Measurements from ENCODE around the gene KYNU.
"Not testable (repeated sequence)": the region's sequence is repeated elsewhere in the genome, so short reads cannot be mapped to it uniquely, and the experiment has no call there.

The KYNU gene

DNA sequence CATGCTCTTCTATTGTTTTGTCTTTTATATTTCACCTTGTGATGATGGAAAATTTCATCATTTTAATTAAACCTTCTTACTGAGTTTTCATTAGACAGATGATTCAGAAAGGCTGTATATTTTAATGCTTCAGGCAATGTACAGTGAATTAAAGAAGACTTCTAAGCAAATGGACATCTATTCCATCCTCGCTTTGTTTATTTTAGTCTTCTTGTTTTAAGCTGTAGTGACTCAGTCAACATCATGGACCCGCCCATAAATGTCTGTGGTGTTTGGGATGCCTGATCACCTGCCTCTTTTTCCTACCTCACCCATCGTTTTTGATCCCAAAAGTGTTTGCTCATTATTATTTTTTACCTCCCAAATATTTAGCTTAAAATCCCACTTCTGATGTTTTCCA is 43.1 kb downstream of the KYNU start:
- no peak for DNase-seq

GRCh38 chr2:142926445-142926844 is 49.0 kb downstream of the KYNU start:
- DNase-seq: no peak

GRCh38 chr2:142930835-142931398 is 53.5 kb downstream of the KYNU start:
- DNase-seq: no peak

- no peak for DNase-seq
These were observed 56.5 kb downstream of the KYNU start for GRCh38 chr2:142933916-142934315.

- no peak for DNase-seq
These were observed 58.2 kb downstream of the KYNU start for GRCh38 chr2:142935563-142936089.

GRCh38 chr2:142936629-142937028 is 59.2 kb downstream of the KYNU start:
- DNase-seq: no peak

- DNase-seq: no peak
These were observed 59.9 kb downstream of the KYNU start for GRCh38 chr2:142937347-142937746.

GRCh38 chr2:142938240-142938639 is 60.8 kb downstream of the KYNU start:
- DNase-seq: no peak

DNA sequence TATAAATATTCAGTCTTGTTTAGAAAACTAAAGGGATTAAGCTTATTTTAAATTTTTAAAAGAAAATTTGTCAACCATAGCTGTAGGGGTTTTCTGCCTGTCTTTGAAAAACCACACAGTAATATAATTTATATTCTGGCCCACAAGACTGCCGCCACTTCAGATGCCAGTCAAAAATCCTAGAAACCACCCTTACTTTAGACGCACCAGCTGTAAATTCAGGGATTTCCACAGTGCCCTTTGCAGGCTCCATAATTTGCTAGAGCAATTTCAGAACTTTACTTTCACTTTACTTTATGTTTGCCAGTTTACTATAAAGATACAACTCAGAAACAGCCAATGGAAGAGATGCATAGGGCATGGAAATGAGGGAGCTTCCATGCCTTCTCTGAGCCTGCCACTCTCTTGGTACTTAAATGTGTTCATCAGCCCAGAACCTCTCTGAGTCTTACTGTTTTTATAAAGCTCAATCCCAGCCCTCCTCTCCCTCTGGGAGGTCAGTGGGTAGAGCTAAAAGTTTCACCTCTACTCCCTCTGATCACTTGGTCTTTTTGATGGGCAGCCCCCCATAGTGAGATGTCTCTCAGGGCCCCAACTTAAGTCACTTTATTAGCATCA is 63.3 kb downstream of the KYNU start:
- no peak for DNase-seq

DNA sequence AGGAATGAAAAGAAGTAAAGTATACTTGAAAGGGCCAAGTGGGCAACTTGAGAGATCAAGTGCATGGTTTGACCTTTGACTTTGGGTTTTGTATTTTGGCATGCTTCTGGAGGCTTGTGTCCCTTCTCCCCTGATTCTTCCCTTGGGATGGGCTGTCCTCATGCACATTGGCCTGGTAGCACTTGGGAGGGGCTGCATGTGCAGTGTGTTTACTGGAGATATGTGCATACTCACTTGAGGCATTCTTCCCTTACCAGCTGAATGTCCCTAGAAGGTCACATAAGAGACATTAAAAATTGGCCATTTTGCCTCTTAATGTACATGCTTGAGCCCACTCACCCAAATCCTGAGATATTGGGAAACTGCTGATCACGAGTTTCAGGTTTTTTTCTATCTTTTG is 65.2 kb downstream of the KYNU start:
- DNase-seq: no peak

DNA sequence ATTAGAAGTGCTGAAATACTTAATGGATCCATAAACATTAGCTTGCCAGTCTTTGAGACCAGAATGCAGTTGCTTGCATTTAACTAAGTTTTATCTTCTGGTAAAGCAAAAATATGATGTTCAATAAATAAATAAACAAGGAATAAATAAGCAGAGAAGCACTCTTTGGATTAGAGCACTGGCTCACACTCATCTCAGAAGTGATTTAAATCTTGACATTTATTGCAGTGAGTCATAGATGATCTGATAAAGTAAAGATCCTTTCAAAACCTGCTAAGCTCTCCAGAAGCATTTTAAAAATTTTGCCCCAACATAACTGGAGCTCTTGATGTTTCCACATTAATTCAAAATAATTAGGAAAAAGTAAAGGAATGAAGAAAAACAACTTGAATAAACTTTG is 66.8 kb downstream of the KYNU start:
- no peak for DNase-seq

DNA sequence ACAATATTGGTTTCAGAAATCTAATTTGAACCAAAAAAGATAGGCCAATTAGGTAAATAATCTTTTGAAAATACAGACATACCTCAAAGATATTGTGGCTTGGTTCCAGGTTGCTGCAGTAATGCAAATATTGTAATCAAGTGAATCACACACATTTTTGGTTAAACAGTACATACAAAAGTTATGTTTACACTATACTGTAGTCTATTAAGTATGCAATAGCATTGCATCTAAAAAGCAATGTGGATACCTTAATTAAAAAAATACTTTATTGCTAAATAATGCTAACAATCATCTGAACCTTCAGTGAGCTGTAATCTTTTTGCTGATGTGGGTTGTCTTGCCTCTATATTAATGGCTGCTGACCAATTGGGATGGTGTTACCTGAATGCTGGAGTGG is 67.3 kb downstream of the KYNU start:
- no peak for DNase-seq

DNA sequence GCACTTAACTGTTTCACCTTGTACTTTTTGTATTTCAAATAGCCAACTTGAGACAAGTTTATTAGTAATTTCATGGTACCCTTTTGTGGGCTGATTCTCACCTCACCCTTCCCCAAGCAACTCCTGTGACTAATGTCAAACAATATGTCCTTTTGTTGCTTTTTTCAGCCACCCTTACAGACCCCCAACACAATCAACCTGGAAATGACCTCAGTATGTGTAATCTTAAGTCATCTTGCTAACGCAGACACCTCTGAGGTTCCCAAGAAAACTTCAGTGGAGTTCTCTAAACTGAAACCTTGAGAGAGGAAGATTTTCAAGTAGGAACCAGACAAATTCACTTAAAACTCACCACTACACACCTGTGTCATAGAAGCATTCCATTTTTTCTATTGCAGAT is 69.5 kb downstream of the KYNU start:
- no peak for DNase-seq

GRCh38 chr2:142948723-142949122 is 71.3 kb downstream of the KYNU start:
- DNase-seq: not testable (repeated sequence)

GRCh38 chr2:142950323-142950722 is 72.9 kb downstream of the KYNU start:
- DNase-seq: not testable (repeated sequence)

DNA sequence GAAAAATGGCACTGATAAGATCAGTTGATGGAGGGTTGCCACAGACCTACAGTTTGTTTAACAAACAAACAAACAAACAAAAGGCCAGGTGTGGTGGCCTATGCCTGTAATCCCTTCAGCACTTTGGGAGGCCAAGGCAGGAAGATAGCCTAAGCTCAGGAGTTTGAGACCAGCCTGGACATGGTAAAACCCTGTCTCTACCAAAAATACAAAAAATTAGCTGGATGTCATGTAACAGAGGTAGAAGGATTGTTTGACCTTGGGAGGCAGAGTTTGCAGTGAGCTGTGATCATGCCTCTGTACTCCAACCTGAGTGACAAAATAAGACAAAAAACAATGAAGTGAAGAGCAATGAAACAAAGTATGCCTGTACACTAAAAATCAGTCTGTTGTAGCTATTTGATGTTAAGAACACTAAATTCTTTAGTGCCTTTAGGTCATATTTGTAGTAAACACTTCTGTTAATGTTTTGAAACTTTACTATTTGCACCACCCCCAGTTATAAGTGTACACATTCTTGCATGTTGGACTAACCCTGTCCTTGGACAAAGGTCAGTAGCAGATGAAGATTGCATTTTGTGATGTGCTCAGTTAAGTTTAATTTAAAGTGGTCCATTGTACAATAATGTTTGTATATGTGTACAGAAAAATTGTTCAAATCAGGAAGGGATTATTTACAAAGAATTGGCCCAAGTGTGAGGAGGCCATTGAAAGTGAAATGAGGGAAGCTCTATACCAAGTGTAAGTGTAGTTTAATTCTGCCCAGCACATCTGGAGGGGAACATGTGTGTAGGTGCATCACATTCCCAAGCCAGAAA is 73.9 kb downstream of the KYNU start:
- no peak for DNase-seq

DNA sequence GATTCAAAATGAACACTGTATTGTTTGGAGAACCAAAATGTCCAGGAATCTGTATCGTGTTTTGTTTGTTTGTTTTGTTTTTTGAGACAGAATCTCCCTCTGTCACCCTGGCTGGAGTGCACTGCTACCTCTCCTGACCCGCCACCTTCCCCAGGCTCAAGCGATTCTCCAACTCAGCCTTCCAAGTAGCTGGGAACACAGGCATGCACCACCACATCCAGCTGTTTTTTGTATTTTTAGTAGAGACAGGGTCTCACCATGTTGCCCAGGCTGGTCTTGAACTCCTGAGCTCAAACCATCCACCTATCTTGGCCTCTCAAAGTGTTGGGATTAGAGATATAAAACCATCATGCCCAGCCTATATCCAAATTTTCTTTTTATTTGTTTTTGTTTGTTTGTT is 74.6 kb downstream of the KYNU start:
- no peak for DNase-seq

DNA sequence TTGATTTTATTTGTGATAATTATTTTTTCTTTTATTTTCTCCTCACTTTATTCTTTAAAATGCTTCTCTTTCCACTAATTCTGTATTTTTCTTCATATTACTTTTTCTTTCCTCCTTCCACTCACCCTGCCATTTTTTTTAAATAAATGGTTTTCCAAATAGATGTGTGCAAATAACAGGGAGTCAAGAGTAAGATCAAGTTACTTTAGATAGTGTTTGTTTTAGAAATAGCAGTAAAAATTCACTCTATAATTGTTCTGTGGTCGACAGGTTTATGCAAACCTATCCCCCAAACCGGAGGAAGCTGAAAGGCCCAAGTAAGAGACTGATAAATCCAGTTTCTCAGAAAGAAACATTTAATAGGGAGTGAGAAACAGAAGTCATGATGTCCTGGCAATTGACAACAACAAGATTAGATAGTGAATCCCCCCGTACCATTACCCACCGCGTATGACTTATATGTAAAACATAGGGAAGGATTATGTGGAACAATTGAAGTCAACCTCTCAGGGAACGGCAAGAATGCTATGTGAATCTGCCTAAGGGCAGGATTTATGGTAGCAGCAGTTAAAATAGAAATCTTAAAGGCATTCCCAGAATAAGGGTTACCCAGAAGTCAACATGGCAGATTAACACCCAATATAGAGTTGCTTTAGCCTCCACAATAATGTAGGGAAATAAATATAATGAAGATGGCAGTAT is 75.5 kb downstream of the KYNU start:
- DNase-seq: no peak

GRCh38 chr2:142954493-142954892 is 77.0 kb downstream of the KYNU start:
- DNase-seq: no peak

DNA sequence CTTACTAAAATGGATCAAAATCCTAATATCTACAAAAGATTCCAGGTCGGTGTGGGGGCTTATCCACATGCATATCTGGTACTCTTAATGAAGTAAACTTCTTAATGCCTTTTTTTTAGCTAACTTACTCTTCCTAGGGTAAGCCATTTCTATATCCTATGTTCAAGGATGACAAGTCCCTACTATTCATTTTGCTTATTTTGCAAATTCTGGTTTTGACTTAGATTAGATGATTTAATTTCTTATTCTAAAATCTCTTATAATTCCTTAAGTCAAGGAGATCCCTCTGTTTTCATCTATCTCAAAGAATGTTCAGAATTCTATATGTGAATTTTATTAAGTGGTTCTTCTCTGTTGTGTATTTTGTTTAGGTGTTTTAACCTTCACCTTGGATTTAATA is 79.7 kb downstream of the KYNU start:
- no peak for DNase-seq

DNA sequence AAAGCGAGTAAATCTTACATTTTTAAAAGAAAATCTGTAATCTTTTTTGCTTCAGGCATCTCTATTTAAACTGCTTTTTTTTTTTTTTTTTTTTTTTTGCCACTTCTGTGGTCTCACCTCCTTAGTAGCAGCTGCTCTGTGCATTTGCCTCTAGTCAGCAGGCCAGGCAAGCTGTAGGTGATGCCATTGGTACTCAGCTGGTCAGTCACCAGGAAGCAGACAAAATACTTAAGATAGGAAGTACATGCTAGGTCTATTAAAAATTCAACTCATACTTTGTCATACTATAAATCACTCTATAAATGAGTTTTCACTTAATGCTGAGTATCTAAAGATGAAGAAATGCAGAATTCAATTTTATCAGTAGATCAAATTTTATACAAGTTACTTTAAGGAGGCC is 83.7 kb downstream of the KYNU start:
- DNase-seq: no peak

- DNase-seq: no peak
These were observed 88.0 kb downstream of the KYNU start for GRCh38 chr2:142965443-142965842.

DNA sequence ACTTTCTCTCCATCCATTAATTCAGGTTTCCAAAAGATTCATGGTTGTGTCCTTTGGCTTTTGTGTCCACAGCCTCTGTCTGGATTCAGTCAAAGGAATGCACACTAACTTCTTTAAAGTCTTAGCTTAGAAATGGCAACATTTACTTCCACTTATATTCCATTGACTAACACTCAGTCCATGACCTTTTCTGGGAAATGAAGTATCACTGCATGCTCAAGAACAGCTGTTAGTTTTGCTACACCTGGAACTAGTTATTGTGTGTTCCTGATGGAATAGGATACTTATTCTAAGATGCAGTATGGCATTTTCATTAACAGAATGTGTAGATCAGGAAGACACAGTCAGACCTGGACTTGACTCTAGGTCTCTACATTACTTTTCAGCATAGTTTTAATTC is 88.8 kb downstream of the KYNU start:
- no peak for DNase-seq

GRCh38 chr2:142967060-142967459 is 89.6 kb downstream of the KYNU start:
- DNase-seq: no peak

Measured in activated effector memory CD4-positive, alpha-beta T cell treated with Interleukin-2 at 50 U/mL for 16 hours (primary cell).